ENCODE data around the gene VAPA. TPM values are rescaled to one million over a fixed set of nuclear protein-coding genes. Genes with fewer than 3 reads are reported as not detected.
"Not testable (repeated sequence)": the region's sequence is repeated elsewhere in the genome, so short reads cannot be mapped to it uniquely, and the experiment has no call there.

Gene VAPA
- total and polyA plus RNA-seq, 2 donors (not counting 1 experiment from before 2014, with no cell fraction given) = 235 to 420 TPM

- no peak for DNase-seq (ENCODE audit: low read depth in 2 of 2)
- no peak for TF ChIP-seq EZH2 (IDR thresholded peaks at IDR 0.05; ENCODE audit: low read length, missing control alignments)
- no peak for TF ChIP-seq CTCF (conservative IDR thresholded peaks at IDR 0.05 in 1 of 2, IDR thresholded peaks at IDR 0.05 in 1 of 2; ENCODE audit: low read depth in 1 of 2, low read length in 2 of 2)
- H3K79me2 ChIP-seq (ENCODE audit: control insufficient read depth, insufficient read depth, low read length) = no peaks in the 10 kb centered on the region
- no peaks in the 10 kb centered on the region for H3K27me3 ChIP-seq (ENCODE audit: control insufficient read depth, insufficient read depth, low read length)
- no peaks in the 10 kb centered on the region for H3K9me3 ChIP-seq (ENCODE audit: control insufficient read depth, insufficient read depth, low read depth, low read length)
- H3K4me1 ChIP-seq (ENCODE audit: control insufficient read depth, extremely low read depth, insufficient read depth, low read length) = no peaks in the 10 kb centered on the region
- H3K4me2 ChIP-seq (ENCODE audit: extremely low read depth, insufficient read depth, low read length) = no peak overlapping the region
- no peak overlapping the region for H3K9ac ChIP-seq (ENCODE audit: insufficient read depth, low read length)
- H3K4me3 ChIP-seq (replicated peaks in 1 of 4; ENCODE audit: control extremely low read depth in 1 of 4, insufficient read depth in 1 of 4, low read depth in 3 of 4, low read length in 4 of 4) = no peak overlapping the region
- no peak overlapping the region for H2AFZ ChIP-seq (ENCODE audit: low read length)
- no peaks in the 10 kb centered on the region for H3K36me3 ChIP-seq (ENCODE audit: control insufficient read depth, insufficient read depth, low read length)
- H3K27ac ChIP-seq (ENCODE audit: insufficient read depth, low read length) = no peak overlapping the region
- no peaks in the 10 kb centered on the region for H4K20me1 ChIP-seq (ENCODE audit: control insufficient read depth, extremely low read depth, insufficient read depth, low read length)
Measured at GRCh38 chr18:9894454-9895068, 19.3 kb upstream of the VAPA start.

- Histone ChIP-seq H3K27ac (ENCODE audit: insufficient read depth, low read length) (no peak overlapping the region), H3K27me3 (ENCODE audit: control insufficient read depth, insufficient read depth, low read length) (no peaks in the 10 kb centered on the region), H4K20me1 (ENCODE audit: control insufficient read depth, extremely low read depth, insufficient read depth, low read length) (no peaks in the 10 kb centered on the region), H3K9ac (ENCODE audit: insufficient read depth, low read length) (no peak overlapping the region), H3K4me3 (replicated peaks in 1 of 4; ENCODE audit: control extremely low read depth in 1 of 4, insufficient read depth in 1 of 4, low read depth in 3 of 4, low read length in 4 of 4) (no peak overlapping the region), H2AFZ (ENCODE audit: low read length) (no peak overlapping the region), H3K4me2 (ENCODE audit: extremely low read depth, insufficient read depth, low read length) (no peak overlapping the region), H3K36me3 (ENCODE audit: control insufficient read depth, insufficient read depth, low read length) (no peaks in the 10 kb centered on the region), H3K9me3 (ENCODE audit: control insufficient read depth, insufficient read depth, low read depth, low read length) (no peaks in the 10 kb centered on the region), H3K79me2 (ENCODE audit: control insufficient read depth, insufficient read depth, low read length) (no peaks in the 10 kb centered on the region), H3K4me1 (ENCODE audit: control insufficient read depth, extremely low read depth, insufficient read depth, low read length) (no peaks in the 10 kb centered on the region)
- no peak for DNase-seq (ENCODE audit: low read depth in 2 of 2)
- TF ChIP-seq CTCF (conservative IDR thresholded peaks at IDR 0.05 in 1 of 2, IDR thresholded peaks at IDR 0.05 in 1 of 2; ENCODE audit: low read depth in 1 of 2, low read length in 2 of 2) = no peak
- TF ChIP-seq EZH2 (IDR thresholded peaks at IDR 0.05; ENCODE audit: low read length, missing control alignments) = no peak
Measured at GRCh38 chr18:9897129-9897528, 16.7 kb upstream of the VAPA start.

DNA sequence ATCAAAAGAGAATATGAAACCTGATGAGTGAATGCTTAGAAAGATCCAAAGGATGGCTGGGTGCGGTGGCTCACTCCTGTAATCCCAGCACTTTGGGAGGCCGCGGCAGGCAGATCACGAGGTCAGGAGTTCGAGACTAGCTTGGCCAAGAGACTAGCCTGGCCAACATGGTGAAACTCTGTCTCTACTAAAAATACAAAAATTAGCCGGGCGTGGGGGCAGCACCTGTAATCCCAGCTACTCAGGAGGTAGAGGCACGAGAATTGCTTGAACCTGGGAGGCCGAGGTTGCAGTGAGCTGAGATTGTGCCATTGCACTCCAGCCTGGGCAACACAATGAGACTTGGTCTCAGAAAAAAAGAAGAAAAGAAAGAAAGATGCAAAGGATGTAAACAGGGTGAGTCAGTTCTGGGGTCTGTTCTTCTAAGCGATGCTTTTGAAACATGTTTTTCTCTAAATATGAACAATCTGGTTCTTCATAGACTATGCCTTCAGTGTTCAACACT is 16.0 kb upstream of the VAPA start:
- H3K36me3 ChIP-seq (ENCODE audit: control insufficient read depth, insufficient read depth, low read length); H3K27ac ChIP-seq (ENCODE audit: insufficient read depth, low read length); H3K9me3 ChIP-seq (ENCODE audit: control insufficient read depth, insufficient read depth, low read depth, low read length); H2AFZ ChIP-seq (ENCODE audit: low read length); H4K20me1 ChIP-seq (ENCODE audit: control insufficient read depth, extremely low read depth, insufficient read depth, low read length); H3K4me2 ChIP-seq (ENCODE audit: extremely low read depth, insufficient read depth, low read length); H3K79me2 ChIP-seq (ENCODE audit: control insufficient read depth, insufficient read depth, low read length); DNase-seq (ENCODE audit: low read depth in 2 of 2); H3K9ac ChIP-seq (ENCODE audit: insufficient read depth, low read length); H3K27me3 ChIP-seq (ENCODE audit: control insufficient read depth, insufficient read depth, low read length); H3K4me3 ChIP-seq (replicated peaks in 1 of 4; ENCODE audit: control extremely low read depth in 1 of 4, insufficient read depth in 1 of 4, low read depth in 3 of 4, low read length in 4 of 4); H3K4me1 ChIP-seq (ENCODE audit: control insufficient read depth, extremely low read depth, insufficient read depth, low read length): not testable (repeated sequence)
